PFSK-1 (cell line): ENCODE data around the gene DNM3.

Experiments
- FOXP2 ChIP-seq: optimal IDR thresholded peaks from 2 replicates; pipeline ENCODE3; 2011; ENCODE audit warnings: borderline replicate concordance, control low read depth, inconsistent platforms; ENCODE audit not compliant: insufficient read depth; ENCODE audit errors: extremely low read length, extremely low read depth
- POLR2AphosphoS5 ChIP-seq: IDR thresholded peaks from 2 replicates; pipeline ENCODE4 v1.6.1; 2012; ENCODE audit warnings: low read depth, mild to moderate bottlenecking, control low read depth, low read length, moderate library complexity
- TAF1 ChIP-seq: IDR thresholded peaks from 2 replicates; pipeline ENCODE4 v1.6.1; 2012; ENCODE audit warnings: low read length, control low read depth, borderline replicate concordance; ENCODE audit not compliant: insufficient read depth
- TF ChIP-seq, protein P1 (sequence below), 2 experiments: IDR thresholded peaks; 2 replicates each; pipeline versions ENCODE4 v1.6.1 to v1.8.0; 2011 to 2012; ENCODE audit warnings: low read depth in 2 of 2, low read length in 2 of 2, control low read depth in 1 of 2, inconsistent platforms in 1 of 2, mild to moderate bottlenecking in 1 of 2, moderate library complexity in 1 of 2; ENCODE audit not compliant: insufficient read depth in 1 of 2

DNA sequence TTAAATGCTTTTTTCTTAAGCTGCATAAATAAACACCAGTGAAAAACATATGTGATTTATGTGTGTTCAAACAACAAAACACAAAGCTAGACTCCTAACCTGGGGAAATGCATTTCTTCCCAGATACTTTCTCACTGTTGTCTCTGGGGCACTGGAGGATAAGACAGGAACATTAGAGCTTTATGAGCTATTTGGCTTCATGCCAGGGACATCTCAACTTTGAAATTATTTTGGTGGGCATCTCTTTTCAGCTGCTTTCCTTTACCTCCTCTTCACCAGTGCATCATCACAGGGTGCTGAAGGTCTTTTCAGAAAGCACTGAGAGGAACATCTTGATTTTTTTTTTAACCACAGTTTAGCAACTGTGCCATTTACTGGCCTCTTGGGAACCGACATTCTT is 212.9 kb downstream of the DNM3 start:
- TF ChIP-seq, protein P1, sequence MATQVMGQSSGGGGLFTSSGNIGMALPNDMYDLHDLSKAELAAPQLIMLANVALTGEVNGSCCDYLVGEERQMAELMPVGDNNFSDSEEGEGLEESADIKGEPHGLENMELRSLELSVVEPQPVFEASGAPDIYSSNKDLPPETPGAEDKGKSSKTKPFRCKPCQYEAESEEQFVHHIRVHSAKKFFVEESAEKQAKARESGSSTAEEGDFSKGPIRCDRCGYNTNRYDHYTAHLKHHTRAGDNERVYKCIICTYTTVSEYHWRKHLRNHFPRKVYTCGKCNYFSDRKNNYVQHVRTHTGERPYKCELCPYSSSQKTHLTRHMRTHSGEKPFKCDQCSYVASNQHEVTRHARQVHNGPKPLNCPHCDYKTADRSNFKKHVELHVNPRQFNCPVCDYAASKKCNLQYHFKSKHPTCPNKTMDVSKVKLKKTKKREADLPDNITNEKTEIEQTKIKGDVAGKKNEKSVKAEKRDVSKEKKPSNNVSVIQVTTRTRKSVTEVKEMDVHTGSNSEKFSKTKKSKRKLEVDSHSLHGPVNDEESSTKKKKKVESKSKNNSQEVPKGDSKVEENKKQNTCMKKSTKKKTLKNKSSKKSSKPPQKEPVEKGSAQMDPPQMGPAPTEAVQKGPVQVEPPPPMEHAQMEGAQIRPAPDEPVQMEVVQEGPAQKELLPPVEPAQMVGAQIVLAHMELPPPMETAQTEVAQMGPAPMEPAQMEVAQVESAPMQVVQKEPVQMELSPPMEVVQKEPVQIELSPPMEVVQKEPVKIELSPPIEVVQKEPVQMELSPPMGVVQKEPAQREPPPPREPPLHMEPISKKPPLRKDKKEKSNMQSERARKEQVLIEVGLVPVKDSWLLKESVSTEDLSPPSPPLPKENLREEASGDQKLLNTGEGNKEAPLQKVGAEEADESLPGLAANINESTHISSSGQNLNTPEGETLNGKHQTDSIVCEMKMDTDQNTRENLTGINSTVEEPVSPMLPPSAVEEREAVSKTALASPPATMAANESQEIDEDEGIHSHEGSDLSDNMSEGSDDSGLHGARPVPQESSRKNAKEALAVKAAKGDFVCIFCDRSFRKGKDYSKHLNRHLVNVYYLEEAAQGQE (IDR thresholded peaks at IDR 0.05; ENCODE audit: insufficient read depth in 1 of 2, low read depth in 2 of 2, low read length in 2 of 2), result no peak
- no peak for TF ChIP-seq TAF1
- TF ChIP-seq POLR2AphosphoS5, result no peak
- TF ChIP-seq FOXP2, result no peak
